ENCODE measurements around the gene PGBD4.

The PGBD4 gene

DNA sequence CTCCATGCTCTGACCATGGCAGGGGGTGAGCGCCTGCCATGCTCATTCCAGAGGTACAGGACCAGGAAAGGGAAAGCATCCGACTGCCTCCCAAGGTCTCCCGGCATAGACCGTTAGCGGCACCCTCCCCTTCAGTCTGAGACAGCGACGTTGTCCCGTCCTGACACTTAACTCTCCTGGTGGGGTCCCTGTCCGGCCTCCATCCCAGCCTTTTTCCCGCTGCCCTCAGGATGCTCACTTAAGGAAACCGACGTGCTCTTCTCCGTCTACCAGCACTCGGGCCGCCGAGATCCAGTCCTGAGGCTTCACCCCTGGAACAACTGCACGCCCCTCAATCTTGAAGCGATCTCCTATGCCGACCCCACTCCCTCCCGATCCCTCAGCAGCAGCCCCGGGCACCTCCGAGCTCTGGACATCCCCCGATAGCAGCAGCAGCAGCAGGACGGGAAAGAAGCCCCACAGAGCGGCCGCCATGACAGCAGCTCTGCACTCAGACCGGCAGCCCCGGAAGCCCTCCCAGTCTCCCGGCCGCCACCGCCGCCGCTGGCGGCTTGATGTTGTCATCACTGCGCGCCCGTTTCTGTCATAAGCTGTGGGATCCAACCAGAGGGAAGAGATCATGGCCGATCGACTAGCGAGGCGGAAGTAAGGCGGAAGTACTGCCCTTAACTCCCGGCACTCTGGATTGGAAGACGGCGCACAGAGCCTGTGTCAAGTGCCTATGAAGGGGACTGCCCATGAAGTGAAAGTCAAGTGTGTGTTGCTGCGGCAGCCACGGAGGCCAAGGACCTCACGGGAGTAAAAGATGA is at the start of gene PGBD4, which contains the start of gene EMC7:
TSS of gene PGBD4 (plus strand) at position 718 of the 809 bp plus-strand sequence. CDS start 449 bp downstream, outside the sequence.
TSS of gene EMC7 (minus strand) at position 497 of the 809 bp plus-strand sequence. CDS start at position 474, 23 bp downstream.
- peak; percentile 98 for DNase-seq

DNA sequence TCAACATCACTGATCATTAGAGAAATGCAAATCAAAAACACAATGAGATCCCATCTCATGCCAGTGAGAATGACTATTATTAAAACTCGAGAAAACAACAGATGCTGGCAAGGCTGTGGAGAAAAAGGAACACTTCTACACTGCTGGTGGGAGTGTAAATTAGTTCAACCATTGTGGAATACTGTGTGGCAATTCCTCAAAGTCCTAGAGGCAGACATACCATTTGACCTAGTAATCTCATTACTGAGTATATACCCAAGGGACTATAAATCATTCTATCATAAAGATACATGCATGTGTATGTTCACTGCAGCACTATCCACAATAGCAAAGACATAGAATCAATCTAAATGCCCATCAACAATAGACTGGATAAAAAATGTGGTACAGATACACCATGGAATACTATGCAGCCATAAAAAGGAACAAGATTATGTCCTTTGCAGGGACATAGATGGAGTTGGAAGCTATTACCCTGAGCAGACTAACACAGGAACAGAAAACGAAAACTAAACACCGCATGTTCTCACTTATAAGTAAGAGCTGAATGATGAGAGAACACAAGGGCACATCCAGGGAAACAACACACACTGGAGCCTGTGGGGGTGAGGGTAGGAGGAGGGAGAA is 47.7 kb upstream of the PGBD4 start:
- no peak for DNase-seq

DNA sequence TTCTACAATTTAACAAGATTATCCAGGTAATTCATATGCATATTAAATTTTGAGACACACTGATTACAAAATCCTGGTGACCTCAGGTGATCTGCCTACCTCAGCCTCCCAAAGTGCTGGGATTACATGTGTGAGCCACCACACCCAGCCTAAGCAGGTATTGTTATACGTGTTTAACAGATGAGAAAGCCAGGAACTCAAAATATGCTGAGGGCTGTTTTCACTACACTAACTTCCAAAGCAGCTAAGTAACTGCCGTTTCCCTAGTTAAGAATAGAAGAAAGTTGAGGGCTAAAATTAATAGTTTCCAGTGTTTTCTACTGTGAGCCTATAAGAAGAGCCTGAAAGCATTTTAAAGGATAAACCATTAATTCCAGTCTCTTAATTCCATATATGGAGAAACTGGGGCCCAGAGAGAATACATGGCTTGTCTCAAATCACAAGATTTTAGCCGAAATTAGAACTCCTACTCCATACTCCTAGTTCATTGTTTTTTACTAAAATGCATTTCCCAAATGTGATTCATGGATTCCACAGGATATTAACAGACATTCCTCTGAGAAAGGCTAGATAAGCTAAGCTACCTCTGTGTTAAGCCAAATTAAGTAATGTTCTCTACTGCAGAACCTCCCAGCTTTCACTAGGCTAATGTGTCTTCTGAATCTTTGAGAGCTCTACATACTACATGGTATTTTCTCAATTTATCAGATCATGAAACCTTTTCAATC is 45.9 kb upstream of the PGBD4 start:
- no peak for DNase-seq

DNA sequence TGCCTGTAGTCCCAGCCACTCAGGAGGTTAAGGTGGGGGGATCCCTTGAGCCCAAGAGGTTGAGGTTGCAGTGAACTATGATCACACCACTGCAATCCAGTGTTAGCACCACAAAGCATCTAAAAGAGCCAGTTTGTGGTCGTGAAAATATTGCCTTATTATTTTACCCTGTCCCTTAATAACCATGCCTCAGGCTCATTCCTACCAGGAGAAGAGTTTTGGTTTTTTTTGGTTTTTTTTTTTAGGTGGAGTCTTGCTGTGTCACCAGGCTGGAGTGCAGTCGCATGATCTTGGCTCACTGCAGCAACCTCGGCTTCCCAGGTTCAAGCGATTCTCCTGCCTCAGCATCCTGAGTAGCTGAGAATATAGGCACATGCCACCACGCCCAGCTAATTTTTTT is 45.0 kb upstream of the PGBD4 start:
- DNase-seq = no peak

DNA sequence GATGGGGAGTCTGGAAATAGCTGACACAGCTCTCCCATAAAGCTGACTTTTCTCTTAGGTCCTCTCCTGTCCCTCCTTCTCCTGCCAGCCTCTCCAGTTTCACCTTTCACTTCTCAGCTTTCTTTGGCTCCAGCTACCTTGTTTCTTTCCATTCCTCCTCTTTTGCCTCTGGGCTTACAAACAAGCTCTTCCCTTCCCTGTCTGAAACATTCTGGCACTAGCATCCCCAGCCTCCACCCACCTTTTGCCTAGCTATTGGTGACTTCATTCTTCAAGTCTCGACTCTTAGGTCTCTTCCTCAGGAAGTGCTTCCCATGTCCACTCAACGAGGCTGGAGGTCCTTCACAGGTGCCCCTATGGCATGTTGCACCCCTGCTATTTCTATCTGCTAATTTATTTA is 42.4 kb upstream of the PGBD4 start:
- DNase-seq = no peak

DNA sequence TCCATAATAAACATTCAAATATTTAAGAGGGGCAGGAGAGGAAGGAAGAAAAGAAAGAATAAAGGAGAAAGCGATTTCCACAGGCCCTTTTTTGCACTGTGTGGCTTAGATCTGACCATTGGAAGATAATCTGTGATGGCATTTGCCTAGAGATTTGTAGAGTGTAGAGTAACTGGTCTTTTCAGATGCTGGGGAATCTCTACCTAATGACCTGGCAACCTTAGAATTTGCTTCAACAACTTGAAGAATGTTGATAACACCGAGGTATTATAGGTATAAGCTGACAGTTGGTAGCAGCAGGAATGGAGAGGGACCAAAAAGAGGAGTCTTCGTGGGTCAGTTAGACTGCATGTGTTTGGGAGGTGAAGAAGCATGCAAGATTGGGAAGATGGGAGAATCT is 41.9 kb upstream of the PGBD4 start:
- DNase-seq = no peak

DNA sequence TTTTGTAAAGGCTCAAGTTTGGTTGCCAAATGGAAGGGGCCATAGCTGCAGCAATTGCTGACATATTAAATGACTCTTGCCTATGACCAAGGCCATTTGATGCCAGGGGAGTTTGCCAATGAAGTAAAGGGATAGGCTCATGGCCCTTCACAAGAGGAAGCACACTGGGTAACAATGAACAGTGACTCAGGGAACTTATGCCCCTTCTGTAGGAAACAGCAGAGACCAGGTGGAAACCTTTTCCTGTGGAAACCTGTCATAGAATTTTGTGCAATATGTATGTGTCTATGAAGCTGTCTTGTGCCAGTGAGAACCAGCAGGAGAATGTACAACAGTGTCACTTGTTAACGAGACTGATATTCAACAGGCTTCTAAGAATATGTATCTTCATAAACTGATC is 37.4 kb upstream of the PGBD4 start:
- no peak for DNase-seq

DNA sequence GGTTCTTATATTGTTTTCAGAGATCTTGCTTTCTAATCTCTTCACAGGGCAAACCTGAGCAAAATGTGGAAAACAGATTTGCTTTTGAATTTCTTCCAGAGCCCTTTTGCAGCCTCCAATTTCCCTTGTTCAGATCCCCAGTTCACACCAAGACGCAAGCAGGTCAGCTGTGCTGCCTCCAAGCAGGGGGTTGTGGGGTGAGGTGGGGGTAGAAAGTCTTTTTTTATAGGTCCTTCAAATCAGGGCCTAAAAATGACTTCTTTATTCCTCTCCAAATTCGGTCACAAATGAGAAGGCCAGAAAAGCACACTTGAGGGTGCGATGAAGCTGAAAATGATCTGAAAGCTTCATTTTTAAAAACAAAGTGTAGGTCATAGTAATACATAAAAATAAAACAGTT is 36.6 kb upstream of the PGBD4 start:
- no peak for DNase-seq

DNA sequence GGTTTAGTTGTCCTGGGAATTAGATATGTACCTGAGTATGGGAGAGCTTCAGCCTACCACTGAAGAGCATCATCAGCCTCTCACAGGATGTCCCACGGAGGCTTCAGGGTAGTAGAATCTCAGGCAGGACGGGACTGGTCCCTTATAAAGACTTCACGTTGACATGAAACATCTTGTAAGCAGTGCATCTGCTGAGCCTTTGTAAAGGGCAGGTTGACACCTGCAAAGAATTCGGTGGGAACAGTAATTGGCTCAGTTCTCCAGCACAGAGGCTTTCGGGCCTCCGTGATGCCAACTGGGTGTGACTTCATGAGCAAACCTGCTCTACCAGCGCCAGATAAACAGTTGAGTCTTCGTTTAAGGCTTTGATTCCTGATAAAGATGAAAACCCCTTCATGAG is 35.9 kb upstream of the PGBD4 start:
- no peak for DNase-seq

DNA sequence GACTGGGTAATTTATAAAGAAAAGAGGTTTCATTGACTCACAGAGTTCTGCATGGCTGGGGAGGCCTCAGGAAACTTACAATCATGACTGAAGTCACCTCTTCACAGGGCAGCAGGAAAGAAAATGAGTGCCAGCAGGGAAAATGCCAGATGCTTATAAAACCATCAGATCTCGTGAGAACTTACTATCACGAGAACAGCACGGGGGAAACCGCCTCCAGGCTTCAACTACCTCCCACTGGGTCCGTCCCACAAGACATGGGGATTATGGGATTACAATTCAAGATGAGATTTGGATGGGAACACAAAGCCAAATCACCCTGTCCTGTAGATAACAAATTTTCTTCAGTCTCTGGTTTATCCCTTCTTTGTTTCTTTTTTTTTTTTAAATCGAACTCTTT is 31.9 kb upstream of the PGBD4 start:
- no peak for DNase-seq

DNA sequence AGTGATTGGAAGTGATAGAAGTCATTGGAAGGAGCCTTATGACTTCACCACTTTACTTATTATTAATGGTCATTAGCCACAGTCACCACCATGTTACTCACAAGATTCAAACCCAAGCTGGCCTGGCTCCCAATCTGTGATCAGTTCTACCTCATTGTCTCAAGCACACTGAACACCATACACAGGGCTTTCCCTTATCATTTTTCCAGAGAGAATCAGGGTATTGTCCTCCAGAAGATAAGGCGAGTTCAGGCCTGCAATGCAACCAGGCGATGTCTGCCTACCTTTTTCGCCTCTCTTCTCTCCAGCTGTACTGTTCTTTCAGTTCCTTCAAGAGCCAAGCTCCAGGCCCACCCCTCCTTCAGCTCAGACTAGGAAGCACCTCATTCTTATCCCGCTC is 25.1 kb upstream of the PGBD4 start:
- DNase-seq = no peak

DNA sequence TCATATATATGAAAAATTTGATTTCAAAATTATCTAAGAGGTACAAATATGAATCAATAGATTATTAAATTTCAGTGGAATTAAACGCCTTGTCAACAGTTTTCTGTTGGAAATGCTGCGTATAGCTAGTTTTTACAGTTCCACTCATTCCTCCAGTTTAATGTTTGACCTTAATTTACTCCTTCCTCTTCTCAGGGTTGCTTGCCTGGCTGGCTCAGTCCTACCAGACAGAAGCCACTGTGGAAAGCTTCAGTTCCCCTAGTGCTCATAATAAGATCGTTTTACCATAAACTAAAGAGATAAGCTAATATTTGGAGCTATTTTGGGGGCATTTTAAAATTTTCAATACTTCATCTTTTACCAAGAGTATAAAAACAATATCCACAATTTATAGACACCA is 23.0 kb upstream of the PGBD4 start:
- DNase-seq = no peak

DNA sequence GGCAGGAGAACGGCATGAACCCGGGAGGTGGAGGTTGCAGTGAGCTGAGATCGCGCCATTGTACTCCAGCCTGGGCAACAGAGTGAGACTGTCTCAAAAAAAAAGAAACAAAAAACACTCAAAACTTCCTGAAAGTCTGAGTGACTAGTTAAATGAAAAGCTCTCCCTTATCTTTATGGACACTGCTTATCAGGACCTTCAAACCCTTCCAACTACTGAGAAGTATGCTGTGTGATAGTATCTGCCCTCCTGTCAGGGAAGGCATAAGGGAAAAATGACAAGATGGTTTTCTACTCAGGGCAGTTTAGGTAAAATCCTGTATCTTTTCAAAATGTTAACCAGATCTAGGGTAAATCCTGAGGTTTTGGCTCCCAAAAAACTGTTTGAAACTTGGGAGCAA is 22.0 kb upstream of the PGBD4 start:
- DNase-seq = no peak

DNA sequence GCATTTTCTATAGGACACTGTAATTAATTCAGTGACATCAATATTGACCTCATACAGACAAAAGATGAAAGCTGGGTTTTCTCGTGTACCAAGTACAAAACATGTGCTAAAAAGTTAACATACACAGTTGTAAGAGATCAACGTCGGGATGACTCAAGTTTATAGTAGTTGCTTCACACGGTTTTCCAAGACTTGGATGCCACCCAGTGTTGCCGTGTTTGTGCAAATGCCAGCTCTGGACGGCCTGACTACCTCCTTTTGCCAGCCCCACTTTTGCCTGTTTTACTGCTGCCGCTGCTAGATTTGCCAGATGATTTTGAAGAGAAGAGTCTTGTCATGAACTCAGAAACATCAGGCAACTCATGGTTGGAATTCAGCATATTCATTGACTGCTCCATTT is 17.8 kb upstream of the PGBD4 start:
- DNase-seq = no peak

DNA sequence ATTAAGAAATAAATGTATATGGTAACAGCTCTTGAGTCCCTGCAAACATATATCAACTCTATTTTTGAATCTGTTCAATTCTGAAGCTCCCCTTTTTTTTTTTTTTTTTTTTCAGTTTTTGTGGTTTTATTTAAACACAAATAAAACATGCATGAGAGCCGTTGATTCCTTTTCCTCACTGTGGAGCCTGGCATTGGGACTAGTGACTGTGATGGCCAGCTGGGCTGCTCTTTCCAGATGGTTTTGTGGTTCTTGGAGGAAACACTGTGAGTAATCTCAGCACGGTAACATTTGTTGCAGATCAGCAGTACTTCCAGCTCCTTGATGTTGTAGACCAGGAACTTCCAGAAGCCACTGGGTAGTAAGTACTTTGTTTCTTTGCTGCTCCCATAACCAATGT is 16.1 kb upstream of the PGBD4 start:
- DNase-seq = no peak

DNA sequence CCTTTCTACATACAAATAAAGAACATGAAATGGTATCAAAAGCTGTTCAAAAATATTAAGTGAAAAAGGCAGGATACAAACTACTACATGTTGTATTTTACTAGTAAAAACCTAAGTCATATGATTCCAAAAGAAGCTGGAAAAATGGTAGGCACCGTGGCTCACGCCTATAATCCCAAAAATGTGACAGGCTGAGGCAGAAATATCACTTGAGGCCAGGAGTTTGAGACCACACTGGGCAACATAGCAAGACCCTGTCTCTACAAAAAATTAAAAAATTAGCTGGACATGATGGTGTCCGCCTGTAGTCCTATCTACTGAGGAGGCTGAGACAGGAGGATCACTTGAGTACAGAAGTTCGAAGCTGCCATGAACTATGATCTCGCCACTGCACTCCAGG is 2.0 kb upstream of the PGBD4 start:
- DNase-seq = no peak

DNA sequence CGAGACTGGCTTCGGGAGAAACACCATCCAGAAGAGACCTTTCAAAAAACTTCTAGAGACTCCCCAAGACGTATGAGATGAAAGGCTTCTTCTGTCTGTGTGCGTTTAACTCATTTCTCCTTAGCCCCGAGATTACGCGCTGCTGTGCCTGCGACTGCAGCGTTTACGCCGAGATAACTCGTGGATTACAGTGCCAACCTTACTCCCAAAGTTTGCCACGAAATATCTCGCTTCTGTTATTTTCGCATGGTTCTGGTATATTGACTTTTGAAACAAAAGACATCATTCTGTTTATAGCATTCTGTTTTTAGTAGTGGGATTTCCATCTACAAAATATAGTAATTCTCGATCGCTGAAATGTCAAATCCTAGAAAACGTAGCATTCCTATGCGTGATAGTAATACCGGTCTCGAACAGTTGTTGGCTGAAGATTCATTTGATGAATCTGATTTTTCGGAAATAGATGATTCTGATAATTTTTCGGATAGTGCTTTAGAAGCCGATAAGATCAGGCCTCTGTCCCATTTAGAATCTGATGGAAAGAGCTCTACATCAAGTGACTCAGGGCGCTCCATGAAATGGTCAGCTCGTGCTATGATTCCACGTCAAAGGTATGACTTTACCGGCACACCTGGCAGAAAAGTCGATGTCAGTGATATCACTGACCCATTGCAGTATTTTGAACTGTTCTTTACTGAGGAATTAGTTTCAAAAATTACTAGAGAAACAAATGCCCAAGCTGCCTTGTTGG is 467 bp downstream of the PGBD4 start:
- no peak for DNase-seq

DNA sequence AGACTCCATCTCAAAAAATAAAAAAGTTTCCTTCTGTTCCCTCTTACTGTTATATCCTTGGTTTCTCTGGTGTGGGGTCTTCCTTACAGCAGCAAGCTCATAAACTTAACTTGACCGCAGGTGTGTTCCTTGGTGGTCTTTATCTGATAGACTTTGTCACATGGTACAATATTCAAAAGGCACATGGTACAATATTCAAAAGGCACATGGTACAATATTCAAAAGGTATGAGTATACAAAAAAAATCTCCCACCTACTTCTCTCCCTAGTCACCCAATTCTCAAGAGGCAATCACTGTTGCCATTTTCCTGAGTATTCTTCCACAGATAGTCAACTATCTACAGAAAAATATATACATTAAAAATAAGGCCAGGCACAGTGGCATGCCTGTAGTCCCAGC is 4.5 kb downstream of the PGBD4 start:
- DNase-seq = no peak

DNA sequence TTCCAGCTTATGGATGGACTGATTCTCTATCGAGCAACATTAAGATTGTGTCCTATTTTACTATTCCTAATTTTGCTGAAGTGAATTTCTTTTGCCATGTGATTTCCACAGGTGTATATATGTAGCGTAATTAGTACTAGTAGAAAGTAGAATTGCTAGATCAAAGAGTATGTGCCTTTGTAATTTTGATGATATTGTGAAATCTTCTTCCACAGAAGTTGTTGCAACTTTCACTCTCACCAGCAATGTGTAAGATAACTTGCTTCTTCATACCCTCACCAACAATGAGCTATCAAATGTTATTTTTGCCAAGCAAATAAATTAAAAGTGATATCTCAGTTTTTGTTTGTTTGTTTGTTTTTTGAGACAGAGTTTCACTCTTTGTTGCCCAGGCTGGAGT is 5.4 kb downstream of the PGBD4 start:
- DNase-seq = no peak

DNA sequence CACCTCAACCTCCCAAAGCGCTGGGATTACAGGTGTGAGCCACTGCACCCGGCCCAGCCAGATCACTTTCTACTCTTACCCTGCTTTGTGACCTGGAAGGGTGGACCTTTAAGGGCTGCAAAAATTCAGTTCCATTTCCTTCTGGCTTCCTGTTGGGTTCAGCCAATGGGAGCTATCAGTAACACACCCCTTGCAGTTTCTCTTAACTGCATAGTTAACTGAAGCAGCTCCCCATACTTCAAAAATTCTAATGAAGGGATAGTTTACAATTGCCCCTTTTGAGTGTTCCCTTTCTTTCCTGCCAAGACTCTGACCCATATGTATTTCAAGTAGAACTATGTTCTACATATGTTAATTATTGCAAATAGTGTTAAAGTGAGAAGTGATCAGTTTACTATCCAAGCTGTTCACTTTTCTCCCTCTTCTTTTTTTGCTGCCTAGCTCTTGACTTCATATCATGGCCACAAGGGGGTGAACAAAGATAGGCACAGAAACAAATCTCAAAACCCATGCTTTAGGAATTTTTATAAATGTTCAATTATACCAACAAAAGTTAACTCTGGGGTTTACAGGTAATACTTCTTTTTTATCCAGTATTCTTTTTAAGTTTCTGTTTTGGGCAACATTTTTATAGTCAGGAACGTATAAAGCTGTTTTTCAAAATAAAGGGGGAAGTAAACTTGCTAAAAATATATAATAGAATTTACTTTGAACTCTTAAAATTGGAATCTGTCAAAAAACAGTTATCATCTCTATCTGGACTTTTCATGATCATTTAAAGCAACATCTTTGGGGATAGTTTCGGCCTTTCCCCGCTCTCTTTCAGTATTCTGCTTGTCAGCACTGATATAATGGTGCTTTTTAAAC is 8.1 kb downstream of the PGBD4 start:
- DNase-seq = no peak

DNA sequence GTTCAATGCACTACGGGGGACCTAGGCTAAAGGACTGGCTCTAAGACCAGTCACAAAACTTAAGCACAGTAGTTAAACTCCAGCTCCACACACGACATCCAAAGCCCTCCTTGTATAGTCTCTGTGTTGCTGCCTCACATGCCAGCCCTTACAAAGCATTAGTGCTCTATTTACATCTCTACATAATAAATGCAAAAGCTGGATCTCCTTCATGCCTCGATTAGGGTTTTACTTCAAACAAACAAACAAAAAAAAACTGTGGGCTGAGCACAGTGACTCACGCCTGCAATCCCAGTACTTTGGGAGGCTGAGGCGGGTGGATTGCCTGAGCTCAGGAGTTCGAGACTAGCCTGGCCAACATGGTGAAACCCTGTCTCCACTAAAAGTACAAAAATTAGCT is 9.6 kb downstream of the PGBD4 start:
- DNase-seq = no peak

DNA sequence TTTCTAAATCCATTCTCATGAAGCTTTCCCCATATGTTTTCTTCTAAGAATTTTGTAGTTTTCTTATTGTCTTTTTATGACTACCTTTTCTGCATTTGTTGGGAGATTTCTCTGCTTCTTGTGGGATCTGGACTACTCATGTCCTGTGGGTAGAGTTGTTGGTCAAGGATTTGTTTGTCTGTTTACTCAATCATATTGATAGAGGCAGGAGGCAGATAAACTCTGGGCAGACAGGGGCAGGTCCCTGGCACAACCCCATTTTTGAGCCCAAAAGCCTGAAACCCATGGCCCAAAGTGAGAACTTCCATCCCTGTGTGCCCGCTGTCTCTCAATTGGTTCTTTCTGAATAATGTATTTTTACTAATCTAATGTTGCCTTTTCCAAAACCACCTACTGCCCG is 12.3 kb downstream of the PGBD4 start:
- DNase-seq = no peak
